ENCODE data around the gene CBFA2T2. TPM values are rescaled to one million over a fixed set of nuclear protein-coding genes. Genes with fewer than 3 reads are reported as not detected.

CBFA2T2 gene
- total RNA-seq, 2 donors from 2014 or later = 20.9 to 23.8 TPM

GRCh38 chr20:33660685-33661058 is 170.8 kb downstream of the CBFA2T2 start:
- H3K4me3 ChIP-seq = no peak overlapping the region
- peak overlapping the region in 1 of 2 donors; percentile 17 for H3K9ac ChIP-seq (ENCODE audit: low read depth in 2 of 2, low read length in 2 of 2)
- intact Hi-C loops (cut with DNase I) = no loop called here
- no peaks in the 10 kb centered on the region for H3K36me3 ChIP-seq
- H3K27me3 ChIP-seq = no peaks in the 10 kb centered on the region
- no peaks in the 10 kb centered on the region for H3K9me3 ChIP-seq
- no peak overlapping the region for H3K27ac ChIP-seq
- H3K4me1 ChIP-seq = peaks cover under 1% of the 10 kb centered on the region
- TF ChIP-seq CTCF (IDR thresholded peaks at IDR 0.05) = no peak
- no peak for DNase-seq

GRCh38 chr20:33662172-33662571 is 172.3 kb downstream of the CBFA2T2 start, which contains the start of gene C20orf144:
TSS of gene C20orf144 (plus strand) at chr20:33662327. CDS start at chr20:33662346, 19 bp downstream.
- peak within 1 kb of the TSS; percentile 85 to 89 for H3K9ac ChIP-seq (ENCODE audit: low read depth in 2 of 2, low read length in 2 of 2)
- DNase-seq = no peak

GRCh38 chr20:33663161-33664084 is 173.5 kb downstream of the CBFA2T2 start:
- peak overlapping the region; percentile 74 for H3K27ac ChIP-seq
- peak overlapping the region; percentile 55 for H3K4me3 ChIP-seq
- no peaks in the 10 kb centered on the region for H3K27me3 ChIP-seq
- H3K9ac ChIP-seq (ENCODE audit: low read depth in 2 of 2, low read length in 2 of 2) = peak overlapping the region; percentile 85 to 89
- H3K36me3 ChIP-seq = no peaks in the 10 kb centered on the region
- TF ChIP-seq CTCF (IDR thresholded peaks at IDR 0.05) = no peak
- no peaks in the 10 kb centered on the region for H3K9me3 ChIP-seq
- intact Hi-C loops (cut with DNase I) = no loop called here
- DNase-seq = peak; percentile 86
- H3K4me1 ChIP-seq = peaks cover 17% of the 10 kb centered on the region

More at GRCh38 chr20:33662172-33662571, 172.3 kb downstream of the CBFA2T2 start, which contains the start of gene C20orf144:
- Histone ChIP-seq H3K27ac (peak within 1 kb of the TSS; percentile 74), H3K9me3 (no peaks in the 10 kb centered on the region), H3K27me3 (no peaks in the 10 kb centered on the region), H3K4me3 (peak within 1 kb of the TSS; percentile 55), H3K4me1 (peaks cover 8% of the 10 kb centered on the region), H3K36me3 (no peaks in the 10 kb centered on the region)
- intact Hi-C loops (cut with DNase I) = no loop called here
- TF ChIP-seq CTCF (IDR thresholded peaks at IDR 0.05) = no peak

- DNase-seq = no peak
- TF ChIP-seq CTCF (IDR thresholded peaks at IDR 0.05) = no peak
- Histone ChIP-seq H3K4me3 (peak overlapping the region; percentile 55), H3K9me3 (no peaks in the 10 kb centered on the region), H3K4me1 (peaks cover 17% of the 10 kb centered on the region), H3K27me3 (no peaks in the 10 kb centered on the region), H3K36me3 (no peaks in the 10 kb centered on the region), H3K9ac (ENCODE audit: low read depth in 2 of 2, low read length in 2 of 2) (peak overlapping the region; percentile 70 to 85), H3K27ac (peak overlapping the region; percentile 74)
- intact Hi-C loops (cut with DNase I) = no loop called here
Observed at GRCh38 chr20:33664085-33664761, 174.3 kb downstream of the CBFA2T2 start.

GRCh38 chr20:33664762-33665144 is 174.9 kb downstream of the CBFA2T2 start:
- no peak for DNase-seq
- Histone ChIP-seq H3K4me1 (peaks cover 17% of the 10 kb centered on the region), H3K9ac (ENCODE audit: low read depth in 2 of 2, low read length in 2 of 2) (peak overlapping the region in 1 of 2 donors; percentile 85), H3K27me3 (no peaks in the 10 kb centered on the region), H3K36me3 (no peaks in the 10 kb centered on the region), H3K4me3 (no peak overlapping the region), H3K9me3 (no peaks in the 10 kb centered on the region), H3K27ac (no peak overlapping the region)
- intact Hi-C loops (cut with DNase I) = no loop called here
- TF ChIP-seq CTCF (IDR thresholded peaks at IDR 0.05) = no peak

Measured in colonic mucosa (tissue), 4 donors.